ENCODE measurements around the gene LBH. TPM values are rescaled to one million over a fixed set of nuclear protein-coding genes. Genes with fewer than 3 reads are reported as not detected.

Gene LBH
- total and polyA plus RNA-seq, 2 of the 13 experiments (the other 11 are each of a cell fraction or from before 2014, with no cell fraction given), result 0.09 to 0.25 TPM

DNA sequence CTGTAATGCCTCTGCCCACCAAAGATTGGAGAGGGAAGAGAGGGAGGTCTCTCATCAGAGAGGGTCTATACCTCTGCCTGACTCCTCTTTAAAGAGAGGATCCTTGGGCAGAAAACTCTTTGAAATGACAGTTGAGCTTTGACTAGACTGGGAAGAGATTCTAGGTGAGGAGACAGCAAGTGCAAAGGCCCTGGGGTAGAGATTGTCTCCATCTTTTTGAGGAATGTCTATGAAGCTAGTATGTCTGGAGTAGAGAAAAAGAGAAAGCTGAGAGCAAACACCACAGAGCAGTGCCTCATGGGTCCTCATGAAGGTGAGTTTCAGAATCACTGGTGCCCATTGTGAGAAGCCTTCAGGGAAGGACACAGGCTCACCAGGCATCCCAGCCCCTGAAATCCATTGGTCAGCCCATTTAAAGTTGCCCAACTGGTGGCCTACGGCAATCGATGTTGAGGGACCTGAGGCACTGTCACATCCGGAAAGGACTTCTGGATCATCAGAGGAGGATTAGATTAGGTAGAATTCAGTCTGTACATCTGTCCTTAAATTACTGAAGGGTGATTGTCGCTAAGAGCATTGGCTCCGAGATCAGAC, 31.5 kb downstream of the LBH start:
- Histone ChIP-seq H3K79me2 (ENCODE audit: insufficient read depth, low read length) (no peaks in the 10 kb centered on the region), H3K4me2 (ENCODE audit: low read depth, low read length) (no peak overlapping the region), H3K4me1 (ENCODE audit: insufficient read depth, low read length) (no peaks in the 10 kb centered on the region), H3K27ac (ENCODE audit: extremely low read length, insufficient read depth, low read length) (no peak overlapping the region), H3K9ac (ENCODE audit: insufficient read depth, low read depth, low read length) (no peak overlapping the region), H2AFZ (ENCODE audit: low read length) (no peak overlapping the region), H4K20me1 (ENCODE audit: insufficient read depth, low read length) (no peaks in the 10 kb centered on the region), H3K36me3 (replicated peaks in 1 of 2; ENCODE audit: control insufficient read depth in 1 of 2, insufficient read depth in 2 of 2, low read length in 2 of 2) (no peaks in the 10 kb centered on the region), H3K9me3 (ENCODE audit: low read length) (no peaks in the 10 kb centered on the region), H3K4me3 (replicated peaks in 1 of 3; ENCODE audit: insufficient read depth in 1 of 3, low read depth in 2 of 3, low read length in 3 of 3) (no peak overlapping the region), H3K27me3 (ENCODE audit: control insufficient read depth in 1 of 2, insufficient read depth in 2 of 2, low read length in 2 of 2) (peaks cover 0 to 26% of the 10 kb centered on the region in 2 experiments; a peak in 2 of 5 replicates)
- intact Hi-C loops (cut with micrococcal nuclease; ENCODE audit: unreplicated experiment) (no loop called here), in situ Hi-C loops (cut with HindIII; ENCODE audit: extremely low pct_ligation_motif_present, low pct_unique_long_range_greater_than_20kb) (no loop called here)
- no peak for DNase-seq (ENCODE audit: low spot score)
- BruUV-seq (replicated peaks), result no TSS peak
- POLR2A ChIA-PET, result no interaction called here
- no peak for ATAC-seq
- CTCF ChIA-PET (ENCODE audit: low intra/inter-chr PET ratio, low total read pairs), result no interaction called here
- no peak for FAIRE-seq
- no peak for TF ChIP-seq SMARCE1 (IDR thresholded peaks at IDR 0.05; ENCODE audit: borderline replicate concordance)
- TF ChIP-seq ZNF468 (CRISPR knock-in tag; IDR thresholded peaks at IDR 0.05), result no peak
- TF ChIP-seq THYN1 (CRISPR knock-in tag; IDR thresholded peaks at IDR 0.05; ENCODE audit: borderline replicate concordance, low read depth), result no peak
- TF ChIP-seq FOXP4 (CRISPR knock-in tag; IDR thresholded peaks at IDR 0.05), result no peak
- no peak for TF ChIP-seq TEAD2 (CRISPR knock-in tag; IDR thresholded peaks at IDR 0.05)
- TF ChIP-seq IKZF1 (IDR thresholded peaks at IDR 0.05), result no peak
- TF ChIP-seq ELF1 (CRISPR knock-in tag; IDR thresholded peaks at IDR 0.05), result no peak
- 36% methylated on average over 3 of the region's 5 CpGs for WGBS (ENCODE audit: low lambda C conversion rate)

- 25% methylated on average over 3 of the region's 3 CpGs for WGBS (ENCODE audit: low lambda C conversion rate)
- H3K4me1 ChIP-seq (ENCODE audit: insufficient read depth, low read length), result no peaks in the 10 kb centered on the region
- POLR2A ChIA-PET, result no interaction called here
- no peak overlapping the region for H3K4me2 ChIP-seq (ENCODE audit: low read depth, low read length)
- H3K36me3 ChIP-seq (replicated peaks in 1 of 2; ENCODE audit: control insufficient read depth in 1 of 2, insufficient read depth in 2 of 2, low read length in 2 of 2), result no peaks in the 10 kb centered on the region
- FAIRE-seq (no peak), ATAC-seq (no peak), DNase-seq (ENCODE audit: low spot score) (no peak)
- no peak overlapping the region for H3K4me3 ChIP-seq (replicated peaks in 1 of 3; ENCODE audit: insufficient read depth in 1 of 3, low read depth in 2 of 3, low read length in 3 of 3)
- peaks cover 0 to 34% of the 10 kb centered on the region in 2 experiments; a peak in 2 of 5 replicates for H3K27me3 ChIP-seq (ENCODE audit: control insufficient read depth in 1 of 2, insufficient read depth in 2 of 2, low read length in 2 of 2)
- H3K27ac ChIP-seq (ENCODE audit: extremely low read length, insufficient read depth, low read length), result no peak overlapping the region
- no peak overlapping the region for H3K9ac ChIP-seq (ENCODE audit: insufficient read depth, low read depth, low read length)
- no TSS peak for BruUV-seq (replicated peaks)
- no peaks in the 10 kb centered on the region for H3K79me2 ChIP-seq (ENCODE audit: insufficient read depth, low read length)
- CTCF ChIA-PET (ENCODE audit: low intra/inter-chr PET ratio, low total read pairs), result no interaction called here
- in situ Hi-C loops (cut with HindIII; ENCODE audit: extremely low pct_ligation_motif_present, low pct_unique_long_range_greater_than_20kb), result no loop called here
- H3K9me3 ChIP-seq (ENCODE audit: low read length), result no peaks in the 10 kb centered on the region
- intact Hi-C loops (cut with micrococcal nuclease; ENCODE audit: unreplicated experiment), result no loop called here
- no peak overlapping the region for H2AFZ ChIP-seq (ENCODE audit: low read length)
- H4K20me1 ChIP-seq (ENCODE audit: insufficient read depth, low read length), result no peaks in the 10 kb centered on the region
- no peak for TF ChIP-seq FOXC1 (CRISPR knock-in tag; IDR thresholded peaks at IDR 0.05; ENCODE audit: borderline replicate concordance)
- no peak for TF ChIP-seq MYC (CRISPR knock-in tag; IDR thresholded peaks at IDR 0.05; ENCODE audit: borderline replicate concordance)
- no peak for TF ChIP-seq ZSCAN12 (CRISPR knock-in tag; IDR thresholded peaks at IDR 0.05)
- TF ChIP-seq ARNT (IDR thresholded peaks at IDR 0.05), result no peak
- no peak for TF ChIP-seq ZNF460 (CRISPR knock-in tag; IDR thresholded peaks at IDR 0.05; ENCODE audit: borderline replicate concordance)
- TF ChIP-seq HNRNPLL (IDR thresholded peaks at IDR 0.05; ENCODE audit: low read depth, low read length, poor library complexity, severe bottlenecking), result no peak
- TF ChIP-seq GFI1 (CRISPR knock-in tag; IDR thresholded peaks at IDR 0.05; ENCODE audit: borderline replicate concordance), result no peak
- TF ChIP-seq ZFP37 (CRISPR knock-in tag; IDR thresholded peaks at IDR 0.05; ENCODE audit: borderline replicate concordance), result no peak
- TF ChIP-seq SNAPC5 (CRISPR knock-in tag; IDR thresholded peaks at IDR 0.05; ENCODE audit: borderline replicate concordance), result no peak
These were observed 32.9 kb downstream of the LBH start for GRCh38 chr2:30264274-30264673.
